ENCODE measurements around the gene MAP2K3.

The MAP2K3 gene

GRCh38 chr17:21362331-21362931, 77.9 kb downstream of the MAP2K3 start:
- TF ChIP-seq CTCF (IDR thresholded peaks at IDR 0.05; ENCODE audit: low read depth, low read length, missing control alignments), result no peak
- DNase-seq (ENCODE audit: low read depth), result no peak
- in situ Hi-C loops (cut with HindIII; ENCODE audit: low sequenced_read_pairs), result no loop called here
- no peak overlapping the region for H3K4me3 ChIP-seq (ENCODE audit: low read depth, low read length)

DNA sequence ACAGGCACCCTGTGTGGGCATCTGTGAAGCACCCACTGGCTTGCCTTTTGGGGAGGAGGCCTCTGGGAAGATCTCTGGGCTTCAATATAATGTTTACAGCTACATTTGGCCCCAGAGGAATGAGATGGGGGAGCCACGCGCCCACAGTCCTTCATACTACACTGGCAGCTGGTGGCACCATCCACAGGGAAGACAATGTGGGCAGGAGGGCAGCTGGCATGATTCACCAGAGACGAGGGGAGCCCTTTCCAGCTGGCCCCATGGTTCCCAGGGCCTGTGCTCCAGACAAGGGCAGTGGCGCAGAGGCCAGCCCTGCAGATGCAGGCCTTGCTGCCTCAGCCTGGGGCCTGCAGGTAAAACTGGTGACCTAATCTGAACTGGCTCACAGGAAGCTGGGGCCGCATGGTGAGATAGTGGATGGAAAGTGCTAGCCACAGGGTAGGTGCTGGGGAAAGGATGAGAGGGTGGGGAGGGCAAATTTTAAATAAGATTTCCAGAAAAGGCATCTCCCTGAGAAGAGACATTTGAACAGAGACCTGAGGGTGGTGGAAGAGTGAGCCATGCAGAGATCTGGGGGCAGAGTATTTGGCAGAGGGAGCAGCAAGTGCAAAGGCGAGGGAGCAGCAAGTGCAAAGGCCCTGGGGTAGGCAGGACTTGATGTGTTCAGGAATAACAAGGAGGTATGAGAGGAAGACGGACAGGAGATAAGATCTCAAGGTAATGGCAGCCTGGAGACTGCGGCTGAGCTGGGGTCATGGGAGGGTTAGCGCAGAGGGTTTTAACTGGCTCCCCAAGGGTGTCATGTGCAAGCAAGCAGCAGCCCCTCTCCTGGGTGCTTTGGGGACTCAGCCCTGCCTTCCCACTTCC, 79.5 kb downstream of the MAP2K3 start:
- no peak overlapping the region for H3K4me3 ChIP-seq (ENCODE audit: low read depth, low read length)
- in situ Hi-C loops (cut with HindIII; ENCODE audit: low sequenced_read_pairs), result no loop called here
- TF ChIP-seq CTCF (IDR thresholded peaks at IDR 0.05; ENCODE audit: low read depth, low read length, missing control alignments), result no peak
- DNase-seq (ENCODE audit: low read depth), result no peak
